Medulla oblongata (tissue), 1 donor: ENCODE data around the gene POMT2.
"Not testable (repeated sequence)": the region's sequence is repeated elsewhere in the genome, so short reads cannot be mapped to it uniquely, and the experiment has no call there.

Source experiments
- DNase-seq: peaks from one replicate; pipeline ENCODE4 v3.0.0-alpha.2; 2015; ENCODE audit errors: extremely low spot score

Gene POMT2

GRCh38 chr14:77301103-77301502 is 19.6 kb downstream of the POMT2 start:
- peak; percentile 98 for DNase-seq

GRCh38 chr14:77299771-77300170 is 20.9 kb downstream of the POMT2 start:
- no peak for DNase-seq

- DNase-seq, result no peak
These were observed 23.8 kb downstream of the POMT2 start for GRCh38 chr14:77296906-77297305.

GRCh38 chr14:77296155-77296554 is 24.5 kb downstream of the POMT2 start:
- no peak for DNase-seq

GRCh38 chr14:77290705-77291104 is 30.0 kb downstream of the POMT2 start:
- no peak for DNase-seq

- no peak for DNase-seq
These were observed 34.1 kb downstream of the POMT2 start for GRCh38 chr14:77286576-77286975.

GRCh38 chr14:77284466-77284865 is 36.2 kb downstream of the POMT2 start:
- DNase-seq, result no peak

- no peak for DNase-seq
These were observed 36.6 kb downstream of the POMT2 start for GRCh38 chr14:77284066-77284465.

GRCh38 chr14:77281852-77282410 is 38.8 kb downstream of the POMT2 start:
- DNase-seq, result no peak

- DNase-seq, result not testable (repeated sequence)
These were observed 39.8 kb downstream of the POMT2 start for GRCh38 chr14:77280921-77281320.

GRCh38 chr14:77279719-77280118 is 41.0 kb downstream of the POMT2 start:
- DNase-seq, result no peak

- DNase-seq, result no peak
These were observed 42.0 kb downstream of the POMT2 start for GRCh38 chr14:77278461-77279230.

- no peak for DNase-seq
These were observed 43.7 kb downstream of the POMT2 start for GRCh38 chr14:77276959-77277358.

- DNase-seq, result no peak
These were observed 44.3 kb downstream of the POMT2 start for GRCh38 chr14:77276295-77276935.

- peak; percentile 52 for DNase-seq
These were observed 45.1 kb downstream of the POMT2 start for GRCh38 chr14:77275601-77276017.

- peak; percentile 85 for DNase-seq
These were observed 45.6 kb downstream of the POMT2 start for GRCh38 chr14:77275041-77275580.

- DNase-seq, result no peak
These were observed 46.9 kb downstream of the POMT2 start for GRCh38 chr14:77273796-77274195.

- DNase-seq, result no peak
These were observed 48.4 kb downstream of the POMT2 start for GRCh38 chr14:77272261-77272660.

GRCh38 chr14:77271113-77271710 is 49.5 kb downstream of the POMT2 start, which contains the start of gene NGB:
Gene NGB, minus strand, starts transcription at chr14:77271206. Its CDS starts 269 bp downstream, at chr14:77270937.
- no peak for DNase-seq

GRCh38 chr14:77270361-77271112 is 50.1 kb downstream of the POMT2 start:
- DNase-seq, result no peak

GRCh38 chr14:77268989-77269600 is 51.6 kb downstream of the POMT2 start:
- no peak for DNase-seq
